Subcutaneous abdominal adipose tissue (tissue), 5 donors: Measurements from ENCODE around the gene UBE2R2.
A peak's percentile ranks its signal among the peaks of the same experiment; 100 is the strongest.
"Not testable (repeated sequence)": the region's sequence is repeated elsewhere in the genome, so short reads cannot be mapped to it uniquely, and the experiment has no call there.

Experiments used
- H3K27ac ChIP-seq: one replicate; pipeline ENCODE4 v1.7.0; 2013; ENCODE audit warnings: low read depth, mild to moderate bottlenecking, inconsistent platforms, low read length, moderate library complexity
- H3K27me3 ChIP-seq, 5 donors: one replicate each; pipeline ENCODE4 v1.7.0; 2013; ENCODE audit warnings: low read length in 5 of 5, inconsistent platforms in 1 of 5; ENCODE audit not compliant: control insufficient read depth in 5 of 5, insufficient read depth in 4 of 5
- H3K36me3 ChIP-seq, 5 donors: one replicate each; pipeline ENCODE4 v1.7.0; 2013; ENCODE audit warnings: low read length in 5 of 5; ENCODE audit not compliant: control insufficient read depth in 5 of 5, insufficient read depth in 5 of 5
- H3K4me1 ChIP-seq, 5 donors: one replicate each; pipeline ENCODE4 v1.7.0; 2013; ENCODE audit warnings: low read length in 5 of 5, mild to moderate bottlenecking in 3 of 5, moderate library complexity in 1 of 5; ENCODE audit not compliant: control insufficient read depth in 5 of 5, insufficient read depth in 5 of 5
- H3K4me3 ChIP-seq, 5 donors: one replicate each; pipeline ENCODE4 v1.7.0; 2013; ENCODE audit warnings: low read length in 5 of 5, low read depth in 1 of 5
- H3K9ac ChIP-seq, 5 donors: one replicate each; pipeline ENCODE4 v1.7.0; 2013; ENCODE audit warnings: low read length in 5 of 5, mild to moderate bottlenecking in 4 of 5, moderate library complexity in 3 of 5
- H3K9me3 ChIP-seq, 5 donors: one replicate each; pipeline ENCODE4 v1.7.0; 2013; ENCODE audit warnings: low read length in 5 of 5; ENCODE audit not compliant: control insufficient read depth in 5 of 5
- donor health status: healthy.
- donor health status: healthy.
- donor health status: healthy.
- donor health status: healthy.
- donor health status: healthy.

UBE2R2 gene

GRCh38 chr9:33837138-33837537 lies 20.2 kb downstream of the UBE2R2 start:
- peak overlapping the region; percentile 44 for H3K27ac ChIP-seq
- H3K4me3 ChIP-seq, result no peak overlapping the region
- no peaks in the 10 kb centered on the region for H3K27me3 ChIP-seq
- no peaks in the 10 kb centered on the region for H3K36me3 ChIP-seq
- H3K9me3 ChIP-seq, result no peaks in the 10 kb centered on the region
- peaks cover 3 to 20% (median 18%) of the 10 kb centered on the region in 5 donors for H3K4me1 ChIP-seq
- H3K9ac ChIP-seq, result peak overlapping the region in 1 of 5 donors; percentile 13

- Histone ChIP-seq H3K27ac (no peak overlapping the region), H3K4me1 (peaks cover 3 to 24% (median 19%) of the 10 kb centered on the region in 5 donors), H3K4me3 (no peak overlapping the region), H3K36me3 (no peaks in the 10 kb centered on the region), H3K9ac (peak overlapping the region in 1 of 5 donors; percentile 16), H3K9me3 (no peaks in the 10 kb centered on the region), H3K27me3 (no peaks in the 10 kb centered on the region)
These were observed 23.4 kb downstream of the UBE2R2 start for GRCh38 chr9:33840381-33840780.

- H3K27me3 ChIP-seq, result no peaks in the 10 kb centered on the region
- no peak overlapping the region for H3K27ac ChIP-seq
- peaks cover 0 to 16% (median 6%) of the 10 kb centered on the region in 5 donors for H3K4me1 ChIP-seq
- no peaks in the 10 kb centered on the region for H3K9me3 ChIP-seq
- no peak overlapping the region for H3K4me3 ChIP-seq
- H3K9ac ChIP-seq, result no peak overlapping the region
- H3K36me3 ChIP-seq, result no peaks in the 10 kb centered on the region
These were observed 26.5 kb downstream of the UBE2R2 start for GRCh38 chr9:33843312-33843961.

GRCh38 chr9:33846231-33846630 lies 29.3 kb downstream of the UBE2R2 start:
- Histone ChIP-seq H3K27me3 (no peaks in the 10 kb centered on the region), H3K9ac (no peak overlapping the region)

GRCh38 chr9:33847894-33848205 lies 30.9 kb downstream of the UBE2R2 start:
- not testable (repeated sequence) for H3K27ac ChIP-seq, H3K36me3 ChIP-seq, H3K27me3 ChIP-seq, H3K9ac ChIP-seq, H3K4me3 ChIP-seq, H3K9me3 ChIP-seq
- H3K4me1 ChIP-seq, result peaks cover 3 to 19% (median 12%) of the 10 kb centered on the region in 5 donors

More at GRCh38 chr9:33846231-33846630, 29.3 kb downstream of the UBE2R2 start:
- H3K9me3 ChIP-seq, result no peaks in the 10 kb centered on the region
- no peaks in the 10 kb centered on the region for H3K36me3 ChIP-seq
- peaks cover 0 to 12% (median 0%) of the 10 kb centered on the region in 5 donors for H3K4me1 ChIP-seq
- no peak overlapping the region for H3K4me3 ChIP-seq
- H3K27ac ChIP-seq, result no peak overlapping the region

GRCh38 chr9:33850267-33850629 lies 33.3 kb downstream of the UBE2R2 start:
- H3K27me3 ChIP-seq, result no peaks in the 10 kb centered on the region
- H3K9ac ChIP-seq, result no peak overlapping the region

GRCh38 chr9:33850677-33851076 lies 33.7 kb downstream of the UBE2R2 start:
- Histone ChIP-seq H3K9ac (no peak overlapping the region), H3K4me3 (no peak overlapping the region), H3K4me1 (peaks cover 3 to 19% (median 12%) of the 10 kb centered on the region in 5 donors), H3K27me3 (no peaks in the 10 kb centered on the region), H3K27ac (peak overlapping the region; percentile 39), H3K36me3 (no peaks in the 10 kb centered on the region), H3K9me3 (no peaks in the 10 kb centered on the region)

More at GRCh38 chr9:33850267-33850629, 33.3 kb downstream of the UBE2R2 start:
- Histone ChIP-seq H3K9me3 (no peaks in the 10 kb centered on the region), H3K4me1 (peaks cover 3 to 19% (median 12%) of the 10 kb centered on the region in 5 donors), H3K36me3 (no peaks in the 10 kb centered on the region), H3K4me3 (no peak overlapping the region), H3K27ac (no peak overlapping the region)

GRCh38 chr9:33851301-33851700 lies 34.3 kb downstream of the UBE2R2 start:
- Histone ChIP-seq H3K36me3 (no peaks in the 10 kb centered on the region), H3K4me1 (peaks cover 3 to 22% (median 13%) of the 10 kb centered on the region in 5 donors), H3K9ac (no peak overlapping the region), H3K27ac (peak overlapping the region; percentile 39), H3K9me3 (no peaks in the 10 kb centered on the region), H3K27me3 (no peaks in the 10 kb centered on the region), H3K4me3 (no peak overlapping the region)

- Histone ChIP-seq H3K9me3 (no peaks in the 10 kb centered on the region), H3K27ac (no peak overlapping the region), H3K9ac (peak overlapping the region in 1 of 5 donors; percentile 5), H3K4me1 (peaks cover 3 to 19% (median 12%) of the 10 kb centered on the region in 5 donors), H3K4me3 (no peak overlapping the region), H3K36me3 (no peaks in the 10 kb centered on the region), H3K27me3 (no peaks in the 10 kb centered on the region)
These were observed 35.4 kb downstream of the UBE2R2 start for GRCh38 chr9:33852216-33852826.

GRCh38 chr9:33856247-33856646 lies 39.3 kb downstream of the UBE2R2 start:
- Histone ChIP-seq H3K27me3 (no peaks in the 10 kb centered on the region), H3K27ac (no peak overlapping the region), H3K36me3 (no peaks in the 10 kb centered on the region), H3K9ac (no peak overlapping the region), H3K9me3 (no peaks in the 10 kb centered on the region), H3K4me3 (no peak overlapping the region), H3K4me1 (peaks cover 3 to 24% (median 16%) of the 10 kb centered on the region in 5 donors)
